LNCAP (cell line): ENCODE measurements around the gene SLC30A9.
A peak's percentile ranks its signal among the peaks of the same experiment; 100 is the strongest.

ENCODE experiments used
- CTCF ChIP-seq: fragments of 450-650 bp; IDR thresholded peaks from 2 replicates; pipeline ENCODE4 v1.5.1; 2017; ENCODE audit warnings: mild to moderate bottlenecking

Gene SLC30A9

DNA sequence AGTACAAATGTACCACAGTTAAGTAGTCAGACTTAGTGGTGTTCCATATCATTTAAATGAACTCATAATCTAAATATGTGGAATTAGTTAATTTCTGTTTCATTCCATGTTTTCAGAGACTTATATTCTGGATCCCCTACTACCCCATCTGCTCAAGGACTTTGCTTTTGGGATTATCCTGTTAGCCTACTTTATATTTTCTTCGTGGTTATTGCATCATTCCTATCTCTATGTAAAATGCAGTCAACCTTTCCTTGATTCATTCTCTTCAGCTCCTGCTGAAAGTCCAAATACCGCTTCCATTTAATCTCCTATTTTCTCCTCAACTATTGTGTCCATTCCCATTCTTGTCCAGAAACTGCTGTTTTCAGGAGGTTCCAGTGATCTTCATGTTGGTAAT lies 25.1 kb downstream of the SLC30A9 start:
- no peak for TF ChIP-seq CTCF

DNA sequence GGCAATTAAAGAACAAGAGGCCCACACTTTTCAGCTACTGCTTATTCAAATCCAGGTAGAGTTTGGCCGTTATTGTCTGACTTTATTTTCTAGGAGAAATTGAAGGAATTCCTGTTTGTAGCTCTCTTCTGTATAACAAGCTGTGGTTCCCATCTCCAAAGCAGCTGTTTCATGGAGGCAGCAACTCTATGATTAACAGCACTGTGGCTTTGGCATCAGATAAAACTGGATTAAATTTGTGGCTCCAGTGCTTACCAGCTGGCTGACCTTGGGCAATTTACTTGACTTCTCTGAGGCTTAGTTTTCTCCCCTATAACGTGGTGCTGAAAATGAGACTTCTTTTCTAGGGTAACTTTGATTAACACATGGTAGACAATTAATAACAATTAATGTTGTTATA lies 28.1 kb downstream of the SLC30A9 start:
- no peak for TF ChIP-seq CTCF

DNA sequence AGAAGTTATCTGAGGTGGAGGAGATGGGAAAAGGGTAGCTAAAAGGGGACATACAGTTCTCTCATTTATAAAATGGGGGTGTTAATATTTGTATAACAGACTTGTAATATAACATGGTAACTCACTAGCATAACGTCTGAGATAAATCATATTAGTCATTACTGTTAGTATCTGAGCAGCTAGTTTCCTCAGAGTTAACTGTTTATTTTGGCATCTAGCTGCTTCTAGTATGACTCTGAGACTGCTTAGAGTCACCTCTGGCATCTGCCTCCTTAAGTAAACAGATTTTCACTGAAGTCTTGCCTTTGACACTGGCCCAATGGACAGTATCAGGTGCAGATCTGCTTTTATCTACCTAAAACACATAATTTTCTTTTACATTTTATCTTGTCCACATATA lies 58.1 kb downstream of the SLC30A9 start:
- TF ChIP-seq CTCF = no peak

DNA sequence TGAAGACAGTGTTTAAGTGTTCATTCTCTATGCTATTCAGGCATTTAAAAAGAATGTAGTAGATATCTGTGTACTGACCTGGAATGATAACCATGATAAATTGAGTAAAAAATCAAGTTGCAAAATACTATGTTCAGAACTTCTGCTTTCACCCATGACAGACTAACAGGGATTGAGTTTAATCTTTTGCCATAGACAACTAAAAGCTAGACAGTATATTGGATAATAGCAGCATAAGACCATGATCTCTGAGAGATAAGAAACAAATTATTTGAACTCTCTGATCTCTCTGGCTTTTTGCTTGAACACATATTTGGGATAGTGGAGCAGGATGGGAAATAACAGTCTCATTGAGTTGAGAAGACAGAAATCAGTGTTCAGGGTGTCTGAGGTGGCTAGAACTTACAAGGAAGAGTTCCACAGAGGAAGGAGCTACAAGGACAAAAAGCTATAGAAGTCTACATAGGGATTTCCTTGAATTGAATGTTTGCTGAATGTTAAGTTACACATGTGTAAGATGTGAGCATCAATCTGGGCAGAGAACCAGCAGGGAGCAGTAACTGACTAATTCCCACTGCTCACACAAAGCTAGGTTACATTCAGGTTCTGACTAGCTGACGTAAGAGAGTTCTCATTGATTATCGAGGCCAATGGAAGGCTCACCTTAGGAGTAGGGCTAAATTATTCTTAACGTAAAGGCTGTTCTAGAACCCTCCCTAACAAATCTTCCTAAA lies 60.4 kb downstream of the SLC30A9 start:
- TF ChIP-seq CTCF = peak; percentile 26; the same call in 1 of the 2 replicates

DNA sequence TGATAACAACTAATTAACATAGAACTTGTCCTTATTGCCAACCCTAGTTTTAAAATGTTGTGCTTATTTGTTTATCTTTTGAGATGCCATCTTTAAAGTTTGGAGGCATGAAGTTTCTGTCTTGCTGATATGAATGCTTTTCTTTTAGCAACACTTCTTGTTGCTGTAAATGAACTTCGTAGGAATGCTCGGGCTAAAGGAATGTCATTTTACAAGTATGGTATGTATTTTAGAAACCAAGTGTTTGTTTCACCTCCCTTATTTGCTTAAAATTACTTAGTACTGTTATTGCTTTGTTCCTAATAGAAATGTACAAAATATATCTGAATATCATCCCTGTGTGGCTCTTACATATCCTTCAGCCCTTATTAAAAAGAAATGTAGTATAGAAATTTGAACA lies 76.1 kb downstream of the SLC30A9 start:
- TF ChIP-seq CTCF = no peak

- no peak for TF ChIP-seq CTCF
Measured at GRCh38 chr4:42067264-42067663, 76.9 kb downstream of the SLC30A9 start.

- no peak for TF ChIP-seq CTCF
Measured at GRCh38 chr4:42070463-42070862, 80.1 kb downstream of the SLC30A9 start.

- no peak for TF ChIP-seq CTCF
Measured at GRCh38 chr4:42074294-42074693, 84.0 kb downstream of the SLC30A9 start.
